IMR-90 (cell line): ENCODE measurements around the gene MAEL. TPM values are rescaled to one million over a fixed set of nuclear protein-coding genes. Genes with fewer than 3 reads are reported as not detected.

ENCODE experiments used
- ATAC-seq: fragments of 200-7000 bp; cut with Tn5 transposase; 2 replicates; pipeline ENCODE4 v1.9.1; 2020; ENCODE audit warnings: low read depth, mild to moderate bottlenecking, moderate library complexity
- BruUV-seq: library from RNA; stranded (reverse); fragments of 400-500 nt; replicated peaks from 2 replicates; lab custom pipeline; 2021; lab: Mats Ljungman, UMichigan
- CTCF ChIA-PET: fragments of 300-600 bp; formaldehyde crosslinking; extraction: SDS; loops from one replicate; lab custom pipeline; 2021; ENCODE audit warnings: antibody characterized with exemption; lab: Yijun Ruan, JAX
- POLR2A ChIA-PET: fragments of 300-600 bp; sonication (Branson Sonifier 250); formaldehyde crosslinking; loops from one replicate; lab custom pipeline; 2022; ENCODE audit warnings: antibody characterized with exemption; ENCODE audit not compliant: unreplicated experiment; lab: Charles Lee
- DNase-seq: peaks from one replicate; pipeline ENCODE4 v3.0.0; 2013
- H2AFZ ChIP-seq: replicated peaks from 2 replicates; pipeline ENCODE3; 2013; ENCODE audit warnings: low read length, mild to moderate bottlenecking; ENCODE audit not compliant: poor library complexity
- H2AK5ac ChIP-seq: 2 replicates; pipeline ENCODE4 v1.6.1; 2013; ENCODE audit warnings: low read depth, low read length, inconsistent platforms
- H2AK9ac ChIP-seq: replicated peaks from 2 replicates; pipeline ENCODE3; 2013; ENCODE audit warnings: mild to moderate bottlenecking, low read depth, low read length, moderate library complexity; ENCODE audit not compliant: poor library complexity
- H2BK120ac ChIP-seq: 2 replicates; pipeline ENCODE4 v1.6.1; 2013; ENCODE audit warnings: low read depth, low read length, inconsistent platforms
- H2BK15ac ChIP-seq: 3 replicates; pipeline ENCODE4 v1.6.1; 2013; ENCODE audit warnings: low read depth, low read length, inconsistent platforms
- H2BK20ac ChIP-seq: 2 replicates; pipeline ENCODE4 v1.6.1; 2013; ENCODE audit warnings: low read depth, mild to moderate bottlenecking, inconsistent platforms, low read length, moderate library complexity
- H2BK5ac ChIP-seq: 2 replicates; pipeline ENCODE4 v1.6.1; 2013; ENCODE audit warnings: mild to moderate bottlenecking, low read depth, low read length, inconsistent platforms; ENCODE audit not compliant: poor library complexity, severe bottlenecking
- H3K14ac ChIP-seq: replicated peaks from 2 replicates; pipeline ENCODE4 v1.6.1; 2013; ENCODE audit warnings: low read depth, low read length, inconsistent platforms
- H3K18ac ChIP-seq: 2 replicates; pipeline ENCODE4 v1.6.1; 2013; ENCODE audit warnings: low read depth, low read length, control low read depth
- H3K23ac ChIP-seq: 2 replicates; pipeline ENCODE4 v1.6.1; 2013; ENCODE audit warnings: low read depth, low read length, inconsistent platforms
- H3K27ac ChIP-seq: 2 replicates; pipeline ENCODE4 v1.5.1; 2013; ENCODE audit warnings: mild to moderate bottlenecking, control low read depth, low read length; ENCODE audit not compliant: insufficient read depth
- H3K27me3 ChIP-seq: 2 replicates; pipeline ENCODE4 v1.6.1; 2013; ENCODE audit warnings: low read length; ENCODE audit not compliant: control insufficient read depth, insufficient read depth
- H3K36me3 ChIP-seq: 2 replicates; pipeline ENCODE4 v1.6.1; 2013; ENCODE audit warnings: low read length, mixed read lengths; ENCODE audit not compliant: control insufficient read depth, insufficient read depth
- H3K4ac ChIP-seq: 2 replicates; pipeline ENCODE4 v1.6.1; 2013; ENCODE audit warnings: low read depth, low read length, inconsistent platforms
- H3K4me1 ChIP-seq: 2 replicates; pipeline ENCODE4 v1.6.1; 2013; ENCODE audit warnings: low read length, mixed read lengths; ENCODE audit not compliant: control insufficient read depth, insufficient read depth
- H3K4me2 ChIP-seq: 2 replicates; pipeline ENCODE4 v1.6.1; 2013; ENCODE audit warnings: low read depth, mild to moderate bottlenecking, control low read depth, low read length, moderate library complexity
- H3K4me3 ChIP-seq: 2 replicates; pipeline ENCODE4 v1.5.1; 2013; ENCODE audit warnings: low read depth, mild to moderate bottlenecking, control low read depth, low read length, moderate library complexity; ENCODE audit not compliant: insufficient read depth
- H3K56ac ChIP-seq: 2 replicates; pipeline ENCODE4 v1.6.1; 2013; ENCODE audit warnings: low read length, inconsistent platforms; ENCODE audit not compliant: insufficient read depth; ENCODE audit errors: extremely low read depth
- H3K79me1 ChIP-seq, 2 experiments: 2 replicates each; pipeline ENCODE4 v1.6.1; 2013; ENCODE audit warnings: low read length in 2 of 2, inconsistent platforms in 1 of 2, low read depth in 1 of 2
- H3K9ac ChIP-seq: 2 replicates; pipeline ENCODE4 v1.6.1; 2013; ENCODE audit warnings: low read depth, low read length, control low read depth
- H3K9me1 ChIP-seq: 2 replicates; pipeline ENCODE4 v1.6.1; 2013; ENCODE audit warnings: low read length, inconsistent platforms; ENCODE audit not compliant: insufficient read depth
- H3K9me3 ChIP-seq: 2 replicates; pipeline ENCODE4 v1.6.1; 2013; ENCODE audit warnings: low read length; ENCODE audit not compliant: control insufficient read depth, insufficient read depth
- H4K20me1 ChIP-seq: 2 replicates; pipeline ENCODE4 v1.6.1; 2013; ENCODE audit warnings: low read length, inconsistent platforms; ENCODE audit not compliant: insufficient read depth
- H4K5ac ChIP-seq: 2 replicates; pipeline ENCODE4 v1.6.1; 2013; ENCODE audit warnings: mild to moderate bottlenecking, low read depth, low read length, control low read depth
- H4K8ac ChIP-seq, 2 experiments: 2 replicates each; pipeline ENCODE4 v1.6.1; 2013; ENCODE audit warnings: low read depth in 2 of 2, low read length in 2 of 2, control low read depth in 1 of 2, inconsistent platforms in 1 of 2
- H4K91ac ChIP-seq: 2 replicates; pipeline ENCODE4 v1.6.1; 2013; ENCODE audit warnings: low read depth, low read length, inconsistent platforms; ENCODE audit not compliant: insufficient read depth
- BHLHE40 ChIP-seq: fragments of 150-350 bp; IDR thresholded peaks from 2 replicates; pipeline ENCODE4 v1.6.1; 2016; ENCODE audit warnings: mild to moderate bottlenecking, low read depth, low read length
- CEBPB ChIP-seq: IDR thresholded peaks from 2 replicates; pipeline ENCODE4 v1.6.1; 2012; ENCODE audit warnings: low read depth, low read length, improper control_type of control experiment
- NFE2L2 ChIP-seq: fragments of 150-350 bp; IDR thresholded peaks from 2 replicates; pipeline ENCODE4 v1.6.1; 2016; ENCODE audit warnings: low read depth, mild to moderate bottlenecking, low read length
- POLR2A ChIP-seq: IDR thresholded peaks from 2 replicates; pipeline ENCODE4 v1.6.1; 2012; ENCODE audit warnings: mild to moderate bottlenecking, low read depth, low read length
- RAD21 ChIP-seq: IDR thresholded peaks from 2 replicates; pipeline ENCODE4 v1.6.1; 2012; ENCODE audit warnings: low read length, improper control_type of control experiment
- RCOR1 ChIP-seq: IDR thresholded peaks from 2 replicates; pipeline ENCODE4 v1.6.1; 2012; ENCODE audit warnings: mild to moderate bottlenecking, low read length, improper control_type of control experiment; ENCODE audit not compliant: insufficient replicate concordance
- SMC3 ChIP-seq: fragments of 150-350 bp; IDR thresholded peaks from 2 replicates; pipeline ENCODE4 v1.6.1; 2016; ENCODE audit warnings: low read depth, mild to moderate bottlenecking, antibody characterized with exemption, low read length, moderate library complexity
- WGBS, 2 experiments: methylation state at CpG; one replicate each; pipeline versions ENCODE4 v1.1.5 to v1.1.7; 2013; ENCODE audit warnings: missing lambda C conversion rate in 2 of 2; ENCODE audit not compliant: insufficient read length in 1 of 2; ENCODE audit errors: extremely low coverage in 2 of 2; 5-methylcytosine and 5-hydroxymethylcytosine counted together
- dilution Hi-C: fragments of 300-500 bp; cut with HindIII; formaldehyde crosslinking; loops from one replicate; pipeline ENCODE4 v1.14.3; 2018; ENCODE audit warnings: low sequenced_read_pairs; ENCODE audit not compliant: unreplicated experiment
- in situ Hi-C: fragments of 300-500 bp; cut with MboI; formaldehyde crosslinking; loops from 3 replicates; pipeline ENCODE4 v1.14.3; 2019; ENCODE audit warnings: low sequenced_read_pairs, inconsistent platforms, mixed read lengths
- intact Hi-C: fragments of 100-400 bp; cut with micrococcal nuclease; formaldehyde crosslinking; loops from 2 replicates; pipeline ENCODE4 v1.10.0; 2022
- polyA plus RNA-seq, 3 experiments: library from polyadenylated mRNA; depleted of rRNA; stranded (reverse); fragments of >200 nt; gene quantifications; 2 replicates each; pipeline ENCODE4 v1.2.3, GENCODE V29; 2012; ENCODE audit warnings: low replicate concordance in 1 of 3
- total RNA-seq: library from RNA; depleted of rRNA; stranded (reverse); fragments of >200 nt; gene quantifications from 2 replicates; pipeline ENCODE4 v1.2.3, GENCODE V29; 2012

MAEL gene
- total and polyA plus RNA-seq, 2 of the 4 experiments (the other 2 are of a cell fraction) = not detected

- no peak overlapping the region for H2BK120ac ChIP-seq
- no peak overlapping the region for H3K14ac ChIP-seq
- in situ Hi-C loops = no loop called here
- no peaks in the 10 kb centered on the region for H3K9me3 ChIP-seq
- POLR2A ChIA-PET = no interaction called here
- H3K56ac ChIP-seq = no peak overlapping the region
- no peak overlapping the region for H3K23ac ChIP-seq
- ATAC-seq (no peak), DNase-seq (no peak)
- no peak overlapping the region for H3K9ac ChIP-seq
- CTCF ChIA-PET = no interaction called here
- BruUV-seq = no TSS peak
- H4K91ac ChIP-seq = no peak overlapping the region
- no peaks in the 10 kb centered on the region for H3K79me1 ChIP-seq
- H2BK5ac ChIP-seq = no peak overlapping the region
- intact Hi-C loops = no loop called here
- H3K27me3 ChIP-seq = no peaks in the 10 kb centered on the region
- no peak overlapping the region for H3K18ac ChIP-seq
- H2AK9ac ChIP-seq = no peak overlapping the region
- no peak overlapping the region for H2BK20ac ChIP-seq
- dilution Hi-C loops = no loop called here
- no peak overlapping the region for H3K27ac ChIP-seq
- H3K4me2 ChIP-seq = no peak overlapping the region; the same call in 1 of the 2 replicates
- H4K20me1 ChIP-seq = no peaks in the 10 kb centered on the region
- H3K4me1 ChIP-seq = no peaks in the 10 kb centered on the region
- TF ChIP-seq SMC3 (no peak), BHLHE40 (no peak), NFE2L2 (no peak), POLR2A (no peak), CEBPB (no peak), RCOR1 (no peak), RAD21 (no peak)
- no peak overlapping the region for H3K4ac ChIP-seq
- 0% methylated on average over 1 of the region's 3 CpGs; no CpG with 5 or more reads in 1 of the 2 experiments for WGBS, 2 experiments
- no peak overlapping the region for H2AK5ac ChIP-seq
- H3K4me3 ChIP-seq = no peak overlapping the region
- no peaks in the 10 kb centered on the region for H3K36me3 ChIP-seq
- no peak overlapping the region for H4K5ac ChIP-seq
- no peak overlapping the region for H2BK15ac ChIP-seq
- no peak overlapping the region for H4K8ac ChIP-seq
- H2AFZ ChIP-seq = no peak overlapping the region
- H3K9me1 ChIP-seq = no peaks in the 10 kb centered on the region
These were observed 10.5 kb downstream of the MAEL start for GRCh38 chr1:166999500-167000055.
